GM19099 (cell line): ENCODE results near the gene PSMA3.

ENCODE experiments used
- POLR2A ChIP-seq: IDR thresholded peaks from 3 replicates; pipeline ENCODE4 v1.6.1; 2011; ENCODE audit warnings: low read depth; ENCODE audit not compliant: insufficient read length; ENCODE audit errors: extremely low read depth

The PSMA3 gene

GRCh38 chr14:58245562-58245961 lies 919 bp downstream of the PSMA3 start:
- TF ChIP-seq POLR2A: no peak

- no peak for TF ChIP-seq POLR2A
Observed at GRCh38 chr14:58249611-58250010, 5.0 kb downstream of the PSMA3 start.

- no peak for TF ChIP-seq POLR2A
Observed at GRCh38 chr14:58258156-58258555, 13.5 kb downstream of the PSMA3 start.

- TF ChIP-seq POLR2A: no peak
Observed at GRCh38 chr14:58265401-58265800, 20.8 kb downstream of the PSMA3 start.

- TF ChIP-seq POLR2A: no peak
Observed at GRCh38 chr14:58270628-58271027, 26.0 kb downstream of the PSMA3 start.

- TF ChIP-seq POLR2A: no peak
Observed at GRCh38 chr14:58272588-58273372, 28.1 kb downstream of the PSMA3 start.

- TF ChIP-seq POLR2A: no peak
Observed at GRCh38 chr14:58274881-58275280, 30.2 kb downstream of the PSMA3 start.

- no peak for TF ChIP-seq POLR2A
Observed at GRCh38 chr14:58275527-58276190, 31.0 kb downstream of the PSMA3 start.

GRCh38 chr14:58276208-58276607 lies 31.6 kb downstream of the PSMA3 start:
- TF ChIP-seq POLR2A: no peak

- no peak for TF ChIP-seq POLR2A
Observed at GRCh38 chr14:58278177-58278576, 33.5 kb downstream of the PSMA3 start.

GRCh38 chr14:58280954-58281787 lies 36.5 kb downstream of the PSMA3 start:
- no peak for TF ChIP-seq POLR2A

GRCh38 chr14:58281969-58282368 lies 37.3 kb downstream of the PSMA3 start:
- TF ChIP-seq POLR2A: no peak

- no peak for TF ChIP-seq POLR2A
Observed at GRCh38 chr14:58282925-58283593, 38.4 kb downstream of the PSMA3 start.

GRCh38 chr14:58283730-58284129 lies 39.1 kb downstream of the PSMA3 start:
- TF ChIP-seq POLR2A: no peak

- no peak for TF ChIP-seq POLR2A
Observed at GRCh38 chr14:58285132-58285531, 40.5 kb downstream of the PSMA3 start.
